OCI-M2 (cell line): ENCODE measurements around the gene WDR59.
"Not testable (repeated sequence)": the region's sequence is repeated elsewhere in the genome, so short reads cannot be mapped to it uniquely, and the experiment has no call there.

Experiments used
- DNase-seq: peaks from one replicate; lab custom pipeline; 2025; ENCODE audit not compliant: unreplicated experiment; lab: John Stamatoyannopoulos, UW

Gene WDR59

DNA sequence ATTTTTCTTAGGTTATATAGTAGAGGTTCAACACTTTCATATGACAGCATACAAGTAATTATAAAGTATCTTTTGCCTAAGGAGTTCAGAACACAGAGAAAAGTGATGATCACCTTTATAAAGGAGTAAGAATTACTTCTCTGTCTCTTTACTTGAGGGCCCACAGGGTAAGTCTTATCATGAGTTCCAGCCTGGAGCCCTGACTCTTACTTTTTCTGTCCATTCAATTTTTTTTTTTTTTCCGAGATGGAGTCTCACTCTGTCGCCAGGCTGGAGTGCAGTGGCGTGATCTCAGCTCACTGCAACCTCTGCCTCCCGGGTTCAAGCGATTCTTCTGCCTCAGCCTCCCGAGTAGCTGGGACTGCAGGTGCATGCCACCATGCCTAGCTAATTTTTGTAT is 28.2 kb upstream of the WDR59 start:
- not testable (repeated sequence) for DNase-seq

DNA sequence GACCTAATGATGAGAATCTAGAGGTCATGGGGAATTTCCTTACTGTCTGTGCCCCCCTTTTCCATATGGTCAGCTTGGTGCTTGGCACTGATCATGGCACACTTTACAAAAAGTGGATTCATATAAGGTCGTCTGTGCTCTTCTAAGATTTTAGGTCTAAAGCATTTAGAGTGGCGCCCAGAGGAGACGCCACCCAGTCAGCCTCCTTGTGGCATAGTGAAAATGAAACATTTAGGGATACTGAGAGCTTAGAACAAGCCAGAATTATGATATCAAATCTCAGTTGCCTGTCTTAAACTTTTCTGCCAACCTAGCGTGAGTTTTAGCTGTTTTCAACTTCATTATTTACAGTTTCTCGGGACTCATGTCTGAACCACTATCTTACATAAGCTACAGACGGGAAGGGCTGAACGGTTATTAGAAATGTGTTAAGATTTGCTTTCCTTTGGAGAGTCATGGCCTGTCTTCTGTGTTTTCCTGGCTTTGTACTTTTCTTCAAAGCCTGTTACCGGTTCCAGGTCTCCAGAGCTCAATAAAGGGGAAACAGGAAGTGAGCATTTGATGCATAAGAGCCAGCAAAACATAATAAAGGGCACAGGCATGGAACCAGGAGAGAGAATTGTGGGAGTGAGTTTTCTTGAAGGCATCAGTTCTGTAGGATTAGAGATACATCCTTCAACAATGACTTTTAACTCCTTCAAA is 27.6 kb upstream of the WDR59 start:
- DNase-seq = no peak

DNA sequence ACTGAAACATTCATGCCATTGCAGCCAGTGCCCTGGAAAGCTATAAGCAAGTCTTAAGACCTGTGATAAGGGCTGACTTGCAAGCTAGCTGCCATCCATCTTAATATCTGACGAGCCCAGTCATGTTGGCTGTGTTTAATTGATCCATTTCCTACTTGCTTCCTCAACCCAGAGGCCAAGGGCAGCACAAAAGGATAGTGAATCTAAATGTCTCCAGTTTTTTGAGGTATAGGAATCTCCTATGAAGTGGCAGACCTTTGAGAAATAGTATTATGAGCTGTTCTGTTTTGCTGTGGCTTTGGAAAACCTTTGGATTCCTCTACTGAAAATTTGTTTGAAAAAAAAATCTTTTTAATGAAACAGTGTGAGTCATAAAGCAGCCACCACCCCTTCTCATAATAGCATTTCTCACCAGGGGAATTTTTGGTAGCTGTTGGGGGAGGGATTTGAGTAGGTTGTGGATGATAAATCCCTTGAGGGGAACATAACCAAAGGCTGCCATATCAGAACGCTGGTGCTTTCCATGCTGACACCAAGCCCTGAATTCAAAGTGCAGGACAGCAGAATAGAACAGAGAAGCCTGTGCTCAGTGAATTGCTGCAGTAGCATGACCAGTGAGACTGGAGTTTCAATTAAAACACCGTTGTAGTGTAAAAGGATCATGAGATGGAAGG is 26.8 kb upstream of the WDR59 start:
- no peak for DNase-seq

- no peak for DNase-seq
Observed at GRCh38 chr16:75010427-75010826, 25.5 kb upstream of the WDR59 start.

DNA sequence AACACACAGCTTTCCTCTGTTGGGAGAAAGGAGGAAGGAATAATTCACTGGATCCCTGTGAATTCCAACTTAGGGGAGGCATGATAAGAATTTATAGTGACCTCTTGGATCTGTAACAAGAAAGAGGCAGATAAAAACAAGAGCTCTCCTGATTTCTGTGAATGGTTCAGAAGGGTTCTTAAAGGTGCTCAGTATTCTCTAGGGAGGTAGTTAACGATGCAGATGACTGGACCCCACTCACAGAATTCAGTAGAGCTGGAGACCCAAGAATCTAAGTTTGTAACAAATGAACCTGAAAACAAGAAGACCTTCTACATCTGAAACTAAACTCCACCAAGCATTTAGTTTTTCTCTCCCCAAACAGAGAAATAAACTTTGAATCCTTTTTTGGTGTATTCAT is 22.5 kb upstream of the WDR59 start:
- no peak for DNase-seq

GRCh38 chr16:75005697-75006096 is 20.8 kb upstream of the WDR59 start:
- DNase-seq = no peak

DNA sequence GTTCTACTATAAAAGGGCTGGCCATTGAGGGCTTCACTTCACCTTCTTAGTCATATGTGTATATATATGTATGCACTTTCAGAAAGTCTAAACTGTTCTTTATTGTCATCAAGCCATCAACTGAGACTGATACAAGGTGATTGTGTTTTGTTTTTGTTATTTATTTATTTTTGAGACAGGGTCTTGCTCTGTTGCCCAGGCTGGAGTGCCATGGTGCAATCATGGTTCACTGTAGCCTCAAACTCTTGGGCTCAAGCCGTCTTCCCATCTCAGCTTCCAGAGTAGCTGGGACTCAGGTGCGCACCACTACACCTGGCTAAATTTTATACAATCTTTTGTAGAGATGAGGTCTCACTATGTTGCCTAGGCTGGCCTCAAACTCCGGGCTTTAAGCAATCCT is 19.5 kb upstream of the WDR59 start:
- no peak for DNase-seq

DNA sequence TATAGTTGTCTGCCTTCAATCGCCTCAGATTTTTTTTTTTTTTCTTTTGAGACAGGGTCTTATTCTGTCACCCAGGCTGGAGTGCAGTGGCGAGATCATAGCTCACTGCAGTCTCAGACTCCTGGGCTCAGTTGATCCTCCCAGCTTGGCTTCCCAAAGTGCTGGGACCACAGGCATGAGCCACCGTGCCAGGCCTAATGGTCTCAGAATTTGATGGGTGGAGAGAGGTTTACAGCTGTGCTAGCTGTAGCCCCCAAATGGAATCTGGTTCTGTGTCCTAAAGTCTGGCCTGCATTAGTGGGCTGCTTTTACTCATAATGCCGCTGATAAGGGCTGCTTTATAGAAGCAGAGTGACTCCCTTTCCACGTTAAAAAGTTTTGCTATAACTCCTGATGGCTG is 19.0 kb upstream of the WDR59 start:
- no peak for DNase-seq

DNA sequence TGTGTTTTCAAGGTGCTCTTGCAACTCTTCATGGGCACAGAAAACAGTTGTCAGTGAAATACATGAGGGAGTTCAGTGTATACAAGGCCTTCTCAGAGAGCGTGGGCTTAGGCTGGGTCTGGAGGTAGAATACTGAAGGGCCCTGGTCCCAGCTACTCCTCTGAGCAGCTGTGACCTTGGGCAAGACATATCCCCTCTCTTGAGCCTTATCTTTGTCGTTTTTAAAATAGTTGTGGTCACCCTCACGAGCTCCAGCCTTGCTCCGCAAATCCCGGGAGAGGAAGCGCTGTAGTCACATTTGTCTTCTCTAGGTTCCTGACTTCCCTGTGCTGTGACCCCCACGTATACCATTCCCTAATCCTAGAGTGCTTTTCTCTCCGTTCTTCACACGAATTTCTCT is 17.6 kb upstream of the WDR59 start:
- no peak for DNase-seq

- no peak for DNase-seq
Observed at GRCh38 chr16:75000481-75001081, 15.7 kb upstream of the WDR59 start.

DNA sequence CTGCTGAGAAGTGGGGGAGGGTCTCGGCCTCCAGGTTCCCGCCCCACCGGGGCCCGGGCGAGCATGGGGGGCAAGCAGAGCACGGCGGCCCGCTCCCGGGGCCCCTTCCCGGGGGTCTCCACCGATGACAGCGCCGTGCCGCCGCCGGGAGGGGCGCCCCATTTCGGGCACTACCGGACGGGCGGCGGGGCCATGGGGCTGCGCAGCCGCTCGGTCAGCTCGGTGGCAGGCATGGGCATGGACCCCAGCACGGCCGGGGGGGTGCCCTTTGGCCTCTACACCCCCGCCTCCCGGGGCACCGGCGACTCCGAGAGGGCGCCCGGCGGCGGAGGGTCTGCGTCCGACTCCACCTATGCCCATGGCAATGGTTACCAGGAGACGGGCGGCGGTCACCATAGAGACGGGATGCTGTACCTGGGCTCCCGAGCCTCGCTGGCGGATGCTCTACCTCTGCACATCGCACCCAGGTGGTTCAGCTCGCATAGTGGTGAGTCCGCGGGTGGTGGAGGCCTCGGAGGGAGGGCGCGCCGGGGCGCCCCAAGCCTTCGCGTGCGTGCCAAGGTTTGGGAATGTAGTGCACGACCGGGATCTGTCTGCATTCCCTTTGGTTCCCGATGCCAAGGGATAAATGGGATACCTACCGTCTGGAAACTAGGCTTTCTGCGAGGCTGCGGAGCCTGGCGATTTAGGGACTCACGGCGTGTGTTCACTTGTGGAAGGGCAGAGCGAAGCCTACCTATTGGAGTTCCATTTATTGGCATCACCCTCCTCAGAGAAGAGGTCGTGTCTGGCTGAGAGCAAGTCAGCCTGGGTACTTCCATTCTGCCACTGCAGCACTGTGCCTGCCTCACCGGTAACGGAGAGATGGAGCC is 14.9 kb upstream of the WDR59 start:
- no peak for DNase-seq

- DNase-seq = no peak
Observed at GRCh38 chr16:74999219-74999608, 14.3 kb upstream of the WDR59 start.

- no peak for DNase-seq
Observed at GRCh38 chr16:74998481-74999218, 13.7 kb upstream of the WDR59 start, which contains the start of gene ZNRF1. ZNRF1 (plus strand) TSS chr16:74999024; CDS start chr16:74999672, 648 bp downstream.

GRCh38 chr16:74997042-74997491 is 12.1 kb upstream of the WDR59 start:
- no peak for DNase-seq

GRCh38 chr16:74995986-74996385 is 11.1 kb upstream of the WDR59 start:
- DNase-seq = no peak

DNA sequence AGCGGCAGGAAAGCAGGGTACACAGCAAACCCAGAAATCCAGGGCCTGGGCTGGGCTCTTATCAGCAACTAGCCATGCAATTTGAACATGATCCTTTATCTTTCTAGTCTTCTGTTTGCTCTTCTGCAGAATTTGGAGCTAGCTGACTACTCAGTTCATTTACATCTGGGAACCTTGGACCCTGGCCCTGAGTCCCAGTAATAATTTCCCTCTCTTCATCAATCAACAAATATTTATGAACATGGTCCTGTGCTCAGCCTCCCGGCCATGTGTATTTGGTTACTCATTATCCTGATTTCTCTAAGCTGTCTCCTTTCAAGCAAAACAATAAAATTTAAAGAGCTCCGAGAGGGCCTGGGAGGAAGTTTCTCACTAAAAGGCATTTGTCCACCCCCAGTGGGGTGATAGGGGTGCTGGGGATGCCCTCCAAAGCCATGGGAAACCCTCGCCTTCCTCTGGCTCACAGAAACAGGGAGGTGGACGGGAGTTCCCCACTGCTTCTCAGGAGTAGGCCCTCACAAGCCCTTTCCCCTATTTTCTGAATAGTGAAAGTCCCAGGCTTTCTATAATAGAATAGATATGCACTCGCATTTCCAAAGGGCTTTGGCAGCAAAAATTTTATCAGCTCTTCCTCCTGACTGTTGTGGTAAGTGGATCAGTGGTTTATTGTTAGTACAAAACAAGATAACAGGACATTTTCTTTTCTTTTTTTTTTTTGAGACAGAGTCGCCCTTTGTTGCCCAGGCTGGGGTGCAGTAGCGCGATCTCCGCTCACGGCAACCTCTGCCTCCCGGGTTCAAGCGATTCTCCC is 6.9 kb upstream of the WDR59 start:
- DNase-seq = peak; percentile 43

DNA sequence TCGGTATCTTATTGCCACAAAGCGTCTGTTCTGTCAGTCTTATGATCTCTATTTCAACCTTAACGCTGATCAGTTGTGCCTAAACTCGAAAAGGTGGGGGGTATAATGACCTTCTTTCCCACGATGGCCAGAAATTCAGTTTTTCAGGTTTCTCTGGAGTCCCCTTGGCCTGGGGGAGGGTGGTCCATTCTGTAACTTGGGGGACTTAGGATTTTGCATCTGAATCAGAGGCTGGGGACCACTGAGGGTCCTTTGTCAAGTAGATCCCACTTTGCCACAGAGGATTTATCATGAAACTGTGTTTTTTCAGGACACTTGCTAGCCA is 6.3 kb upstream of the WDR59 start:
- DNase-seq = no peak

GRCh38 chr16:74990832-74991231 is 5.9 kb upstream of the WDR59 start:
- DNase-seq = no peak

DNA sequence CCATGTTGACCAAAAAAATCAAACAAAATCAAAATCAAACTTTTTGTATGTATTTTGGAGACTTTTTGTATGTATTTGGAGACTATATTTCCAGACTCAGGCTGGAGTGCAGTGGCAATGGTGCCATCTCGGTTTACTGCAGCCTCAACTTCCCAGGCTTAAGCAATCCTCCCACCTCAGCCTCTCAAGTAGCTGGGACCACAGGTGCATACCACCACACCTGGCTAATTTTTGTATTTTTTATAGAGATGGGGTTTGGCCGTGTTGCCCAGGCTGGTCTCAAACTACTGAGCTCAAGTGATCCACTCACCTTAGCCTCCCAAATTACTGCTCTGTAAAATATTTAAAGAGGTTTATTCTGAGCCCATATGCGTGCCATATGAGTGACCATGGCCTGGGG is 4.9 kb upstream of the WDR59 start:
- DNase-seq = not testable (repeated sequence)
